ENCODE results near the gene KCNK18. TPM values are rescaled to one million over a fixed set of nuclear protein-coding genes. Genes with fewer than 3 reads are reported as not detected.
A peak's percentile ranks its signal among the peaks of the same experiment; 100 is the strongest.

KCNK18 gene
- polyA plus RNA-seq, 1 donor from 2014 or later, result not detected

DNA sequence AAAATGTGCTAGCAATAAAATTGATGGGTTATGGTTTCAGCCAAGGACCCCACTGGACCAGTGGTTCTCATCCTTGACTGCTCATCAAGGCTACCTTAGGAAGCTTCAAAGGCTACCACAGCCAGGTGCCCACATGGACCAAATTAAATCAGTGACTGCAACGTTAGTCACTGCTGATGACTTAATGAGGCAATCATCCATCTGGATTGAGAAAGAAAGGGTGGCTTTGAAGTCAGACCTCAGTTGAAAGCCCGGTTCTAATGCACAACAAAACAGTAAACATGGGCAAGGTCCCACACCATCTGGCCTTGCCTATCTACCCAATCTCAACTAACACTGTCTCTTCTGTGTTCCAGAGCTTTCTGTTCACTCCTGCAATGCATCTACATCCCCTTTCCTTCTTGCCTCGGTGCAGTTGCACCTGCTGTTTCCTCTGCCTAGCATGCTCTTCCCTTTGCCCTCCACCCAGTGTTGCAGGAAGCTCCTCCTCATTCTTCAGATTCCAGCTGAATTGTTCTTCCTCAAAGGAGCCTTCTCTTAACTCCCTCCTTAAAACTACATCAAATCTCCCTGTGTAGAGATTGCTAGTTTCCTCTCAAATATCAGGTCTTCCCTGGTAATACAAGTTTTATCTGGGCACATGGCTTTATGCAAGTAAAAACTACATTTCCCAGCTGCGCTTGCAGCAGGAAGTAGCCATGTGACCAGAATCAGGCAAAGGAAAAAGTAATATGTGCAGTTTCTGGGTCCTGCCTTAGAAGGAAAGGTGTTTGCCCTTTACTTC, 10.3 kb upstream of the KCNK18 start:
- H3K9me3 Mint-ChIP-seq, result peaks cover 4 to 14% (median 5%) of the 10 kb centered on the region in 3 donors
- peaks cover 2% of the 10 kb centered on the region for H3K27me3 Mint-ChIP-seq
- no peaks in the 10 kb centered on the region for H3K36me3 Mint-ChIP-seq
- peak overlapping the region in 1 of 4 donors; percentile 30 for H3K4me3 Mint-ChIP-seq
- H3K27ac Mint-ChIP-seq, result no peak overlapping the region
- peaks cover 0 to 1% (median 0%) of the 10 kb centered on the region in 3 donors for H3K4me1 Mint-ChIP-seq

DNA sequence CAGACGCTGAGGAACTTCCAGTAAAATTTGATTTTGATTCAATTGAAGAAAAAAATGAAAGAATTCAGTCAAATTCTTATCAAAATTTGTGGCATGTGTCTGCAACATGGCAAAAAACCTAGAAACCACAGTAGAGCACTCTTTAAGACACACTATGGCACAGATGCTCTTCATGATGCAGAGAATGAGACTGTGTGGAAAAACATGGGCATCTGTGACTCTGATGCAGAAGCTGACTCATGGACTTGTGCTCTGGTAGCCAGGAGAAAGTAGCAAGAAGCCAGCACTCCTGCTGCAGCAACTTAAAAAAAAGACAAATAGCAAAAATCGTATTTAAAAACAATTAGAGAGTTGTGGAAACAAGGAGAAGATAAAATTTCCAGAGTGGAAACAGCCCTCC, 8.9 kb upstream of the KCNK18 start:
- H3K36me3 Mint-ChIP-seq, result no peaks in the 10 kb centered on the region
- H3K27ac Mint-ChIP-seq, result no peak overlapping the region
- H3K4me3 Mint-ChIP-seq, result no peak overlapping the region
- H3K9me3 Mint-ChIP-seq, result peaks cover 4 to 14% (median 5%) of the 10 kb centered on the region in 3 donors
- peaks cover 0 to 1% (median 0%) of the 10 kb centered on the region in 3 donors for H3K4me1 Mint-ChIP-seq
- H3K27me3 Mint-ChIP-seq, result peaks cover 2% of the 10 kb centered on the region

DNA sequence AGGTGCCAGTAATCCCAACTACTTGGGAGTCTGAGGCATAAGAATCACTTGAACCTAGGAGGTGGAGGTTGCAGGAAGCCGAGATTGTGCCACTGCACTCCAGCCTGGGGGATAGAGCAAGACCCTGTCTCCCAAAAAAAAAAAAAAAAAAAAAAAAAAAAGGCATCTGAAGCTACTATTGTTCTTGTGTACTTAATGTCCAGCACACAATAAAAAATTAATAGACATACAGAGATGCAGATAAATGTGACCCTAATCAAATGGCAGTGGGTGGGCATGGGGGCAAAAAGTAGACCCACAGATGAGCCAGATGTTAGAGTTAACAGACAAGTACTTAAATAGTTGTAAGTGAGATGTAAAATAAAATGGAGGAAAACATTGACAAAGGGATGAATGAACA, 7.7 kb upstream of the KCNK18 start:
- Mint-ChIP-seq H3K27ac (no peak overlapping the region), H3K36me3 (peaks cover 1% of the 10 kb centered on the region), H3K9me3 (peaks cover 4 to 14% (median 9%) of the 10 kb centered on the region in 3 donors), H3K27me3 (peaks cover 2% of the 10 kb centered on the region), H3K4me1 (peaks cover 0 to 1% (median 0%) of the 10 kb centered on the region in 3 donors), H3K4me3 (no peak overlapping the region)

DNA sequence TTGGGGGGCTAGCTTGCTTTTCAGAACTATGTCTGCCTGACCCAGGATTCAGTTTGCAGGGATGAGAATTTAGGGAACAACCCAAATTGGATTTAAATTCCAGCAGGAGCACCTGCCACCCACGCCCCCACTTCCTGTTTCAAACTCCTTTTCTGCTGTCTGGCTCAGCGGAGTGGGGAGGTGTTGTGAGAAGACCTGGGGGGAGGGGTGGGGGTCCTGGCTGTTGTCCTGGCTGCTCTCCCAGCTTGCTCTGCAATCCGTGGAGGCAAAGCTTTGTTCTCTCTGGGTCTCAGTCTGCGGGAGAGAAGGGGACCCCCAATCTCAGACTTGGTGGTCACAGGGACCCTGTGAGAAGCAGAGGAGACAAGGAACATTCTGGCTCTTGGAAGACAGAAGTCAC, 799 bp downstream of the KCNK18 start:
- Mint-ChIP-seq H3K9me3 (peaks cover 0 to 4% (median 0%) of the 10 kb centered on the region in 3 donors), H3K27me3 (peaks cover 4% of the 10 kb centered on the region), H3K4me1 (no peaks in the 10 kb centered on the region), H3K27ac (no peak overlapping the region), H3K4me3 (no peak overlapping the region), H3K36me3 (peaks cover 1% of the 10 kb centered on the region)

DNA sequence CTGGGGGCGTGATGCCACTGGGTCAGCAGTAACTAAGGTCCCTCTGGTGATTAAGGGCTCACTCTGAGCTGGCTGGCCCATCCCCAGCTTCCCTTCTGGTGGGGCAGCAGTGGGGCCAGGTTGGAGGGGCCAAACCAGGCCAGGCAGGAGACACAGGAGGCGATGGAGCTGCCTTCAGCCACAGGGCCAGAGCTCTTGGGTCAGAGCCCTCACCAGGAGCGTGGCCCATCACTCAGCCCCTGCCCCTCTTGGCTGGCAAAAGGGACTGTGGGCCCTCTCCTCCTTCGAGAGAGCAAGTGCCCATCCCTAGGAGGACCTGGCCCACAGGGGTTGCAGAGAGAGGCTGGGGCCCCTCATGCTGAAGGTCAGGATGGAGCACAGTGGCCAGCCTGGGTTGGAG, 4.5 kb downstream of the KCNK18 start:
- Mint-ChIP-seq H3K4me1 (no peaks in the 10 kb centered on the region), H3K4me3 (no peak overlapping the region), H3K36me3 (no peaks in the 10 kb centered on the region), H3K9me3 (peaks cover 0 to 2% (median 0%) of the 10 kb centered on the region in 3 donors), H3K27me3 (peaks cover 9% of the 10 kb centered on the region), H3K27ac (no peak overlapping the region)

DNA sequence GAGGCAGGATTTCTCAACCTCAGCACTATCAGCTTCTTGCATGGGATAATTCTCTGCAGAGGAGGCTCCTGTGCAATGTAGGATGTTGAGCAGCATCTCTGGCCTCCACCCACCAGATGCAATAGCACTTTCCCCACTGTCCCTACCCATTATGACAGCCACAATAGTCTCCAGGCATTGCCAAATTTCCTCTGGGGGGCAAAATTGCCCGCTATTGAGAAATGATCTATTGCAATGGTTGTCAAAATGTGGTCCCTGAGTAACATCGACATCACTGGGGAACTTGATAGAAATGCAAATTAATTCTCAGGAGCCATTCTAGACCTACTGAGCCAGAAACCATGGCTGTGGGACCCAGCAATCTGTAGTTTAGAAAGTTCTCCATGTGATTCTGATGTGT, 7.0 kb downstream of the KCNK18 start:
- no peaks in the 10 kb centered on the region for H3K36me3 Mint-ChIP-seq
- peaks cover 0 to 4% (median 0%) of the 10 kb centered on the region in 3 donors for H3K9me3 Mint-ChIP-seq
- no peak overlapping the region for H3K4me3 Mint-ChIP-seq
- H3K4me1 Mint-ChIP-seq, result no peaks in the 10 kb centered on the region
- H3K27ac Mint-ChIP-seq, result no peak overlapping the region
- peaks cover 16% of the 10 kb centered on the region for H3K27me3 Mint-ChIP-seq

DNA sequence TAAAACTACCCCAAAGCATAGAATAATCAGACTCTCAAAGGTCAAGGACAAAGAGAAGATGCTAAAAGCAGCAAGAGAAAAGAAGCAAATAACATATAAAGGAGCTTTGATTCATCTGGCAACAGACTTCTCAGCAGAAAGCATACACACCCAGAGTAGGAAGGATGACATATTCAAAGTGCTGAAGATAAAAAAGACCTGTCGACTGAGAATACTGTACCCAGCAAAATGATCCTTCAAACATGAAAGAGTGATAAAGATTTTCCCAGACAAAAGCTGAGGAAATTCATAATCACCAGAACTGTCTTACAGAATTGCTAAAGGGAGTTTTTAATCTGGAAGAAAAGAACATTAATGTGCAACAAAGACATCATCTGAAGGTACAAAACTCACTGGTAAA, 14.9 kb downstream of the KCNK18 start:
- Mint-ChIP-seq H3K27ac (no peak overlapping the region), H3K4me1 (peaks cover 0 to 3% (median 0%) of the 10 kb centered on the region in 3 donors), H3K9me3 (peaks cover 6 to 13% (median 7%) of the 10 kb centered on the region in 3 donors), H3K4me3 (no peak overlapping the region), H3K27me3 (peaks cover 29% of the 10 kb centered on the region), H3K36me3 (peaks cover 5% of the 10 kb centered on the region)

DNA sequence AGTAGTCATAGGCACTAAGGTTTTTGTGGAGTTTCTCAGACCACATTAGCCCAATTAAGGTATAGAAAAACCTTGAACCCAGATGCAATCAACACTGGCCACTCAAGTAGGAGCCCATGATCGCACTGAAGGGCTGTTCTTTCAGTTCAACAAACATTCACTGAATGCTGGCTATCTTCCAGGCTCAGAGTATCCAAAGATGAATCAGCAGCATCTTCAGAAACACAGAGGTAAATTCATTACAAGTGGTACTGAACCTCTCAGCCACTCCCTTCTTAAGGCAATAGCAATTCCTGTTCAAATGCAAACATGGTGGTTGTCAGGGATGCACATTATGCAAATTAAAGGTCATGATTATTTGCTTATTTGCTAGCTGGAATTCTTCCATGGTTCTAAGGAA, 17.1 kb downstream of the KCNK18 start:
- H3K4me3 Mint-ChIP-seq, result no peak overlapping the region
- H3K9me3 Mint-ChIP-seq, result peaks cover 4 to 13% (median 7%) of the 10 kb centered on the region in 3 donors
- peaks cover 0 to 4% (median 3%) of the 10 kb centered on the region in 3 donors for H3K4me1 Mint-ChIP-seq
- H3K27ac Mint-ChIP-seq, result no peak overlapping the region
- H3K27me3 Mint-ChIP-seq, result peaks cover 26% of the 10 kb centered on the region
- peaks cover 5% of the 10 kb centered on the region for H3K36me3 Mint-ChIP-seq

DNA sequence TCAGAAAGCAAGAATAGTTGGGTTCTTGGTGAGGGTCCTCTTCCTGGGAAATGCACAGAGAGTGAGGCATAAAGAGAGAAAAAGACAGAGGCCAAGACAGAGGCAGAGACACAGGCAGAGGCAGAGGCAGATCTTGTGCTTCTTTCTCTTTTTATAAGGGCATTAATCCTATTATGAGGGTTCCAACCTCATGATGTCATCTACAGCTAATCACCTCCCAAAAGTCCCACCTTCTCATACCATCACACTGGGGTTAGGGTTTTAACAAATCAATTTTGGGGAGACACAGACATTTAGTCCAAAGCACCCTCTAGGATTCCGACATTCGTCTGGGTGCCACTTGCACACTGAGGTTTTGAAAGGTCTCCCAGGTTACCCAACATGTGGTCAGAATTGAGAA, 17.8 kb downstream of the KCNK18 start:
- Mint-ChIP-seq H3K36me3 (peaks cover 3% of the 10 kb centered on the region), H3K4me1 (peaks cover 0 to 4% (median 3%) of the 10 kb centered on the region in 3 donors), H3K4me3 (peak overlapping the region in 2 of 4 donors; percentile 22 to 30), H3K27ac (no peak overlapping the region), H3K9me3 (peaks cover 4 to 13% (median 7%) of the 10 kb centered on the region in 3 donors), H3K27me3 (peaks cover 26% of the 10 kb centered on the region)

DNA sequence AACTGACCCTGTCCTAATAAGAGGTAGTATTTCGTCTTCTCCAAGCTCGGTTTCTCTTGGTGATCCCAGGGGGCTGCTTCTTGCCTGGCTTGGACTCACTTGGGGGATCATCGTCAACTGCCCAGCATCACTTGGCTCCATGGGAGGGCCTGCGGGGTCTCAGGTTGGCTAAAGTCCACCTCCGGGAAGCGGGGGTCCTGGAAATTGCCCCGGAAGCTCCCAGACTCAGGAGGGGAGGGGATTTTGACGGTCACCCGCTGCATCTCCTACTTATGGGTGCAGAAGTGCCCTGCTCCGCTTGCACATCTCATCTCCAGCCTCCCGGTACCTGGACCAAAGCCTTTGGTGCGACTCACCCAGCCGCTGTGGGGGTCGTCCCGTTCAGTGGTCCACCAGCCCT, 18.7 kb downstream of the KCNK18 start:
- H3K4me1 Mint-ChIP-seq, result peaks cover 0 to 4% (median 3%) of the 10 kb centered on the region in 3 donors
- H3K9me3 Mint-ChIP-seq, result peaks cover 4 to 13% (median 7%) of the 10 kb centered on the region in 3 donors
- H3K27ac Mint-ChIP-seq, result no peak overlapping the region
- peaks cover 3% of the 10 kb centered on the region for H3K36me3 Mint-ChIP-seq
- H3K27me3 Mint-ChIP-seq, result peaks cover 27% of the 10 kb centered on the region
- peak overlapping the region in 1 of 4 donors; percentile 58 for H3K4me3 Mint-ChIP-seq

DNA sequence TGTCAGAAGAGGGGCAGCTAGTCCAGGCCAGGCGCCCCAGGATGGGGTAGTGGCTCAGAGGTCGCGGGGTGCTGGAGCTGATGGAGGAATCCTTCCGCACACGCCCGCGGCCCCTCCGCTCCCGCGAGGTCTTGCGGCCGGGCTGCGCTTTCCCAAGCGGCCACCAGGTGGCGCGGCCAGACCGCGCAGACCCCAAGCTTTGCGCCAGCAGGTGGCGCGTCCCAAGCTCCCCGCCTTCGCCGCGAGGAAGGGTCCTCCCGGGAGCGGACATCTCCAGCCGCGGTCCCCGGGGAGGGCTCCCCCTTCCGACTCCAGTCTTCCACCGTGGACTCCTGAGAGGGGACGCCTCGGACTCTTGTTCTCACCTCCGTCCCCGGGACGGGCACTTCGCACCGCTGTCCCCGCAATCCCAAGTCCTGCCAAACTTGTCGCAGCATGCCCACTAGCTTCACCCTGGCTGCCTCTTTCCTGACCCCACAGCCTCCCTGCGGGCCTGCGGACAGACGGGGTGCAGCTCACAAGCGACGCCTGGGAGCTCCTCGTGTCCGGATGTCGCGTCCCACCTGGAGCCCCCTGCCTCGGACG, 19.4 kb downstream of the KCNK18 start:
- Mint-ChIP-seq H3K36me3 (peaks cover 3% of the 10 kb centered on the region), H3K4me1 (peaks cover 0 to 4% (median 3%) of the 10 kb centered on the region in 3 donors), H3K27ac (no peak overlapping the region), H3K27me3 (peaks cover 26% of the 10 kb centered on the region), H3K9me3 (peaks cover 0 to 7% (median 6%) of the 10 kb centered on the region in 3 donors), H3K4me3 (peak overlapping the region in 3 of 4 donors; percentile 72 to 83 (median 72))

DNA sequence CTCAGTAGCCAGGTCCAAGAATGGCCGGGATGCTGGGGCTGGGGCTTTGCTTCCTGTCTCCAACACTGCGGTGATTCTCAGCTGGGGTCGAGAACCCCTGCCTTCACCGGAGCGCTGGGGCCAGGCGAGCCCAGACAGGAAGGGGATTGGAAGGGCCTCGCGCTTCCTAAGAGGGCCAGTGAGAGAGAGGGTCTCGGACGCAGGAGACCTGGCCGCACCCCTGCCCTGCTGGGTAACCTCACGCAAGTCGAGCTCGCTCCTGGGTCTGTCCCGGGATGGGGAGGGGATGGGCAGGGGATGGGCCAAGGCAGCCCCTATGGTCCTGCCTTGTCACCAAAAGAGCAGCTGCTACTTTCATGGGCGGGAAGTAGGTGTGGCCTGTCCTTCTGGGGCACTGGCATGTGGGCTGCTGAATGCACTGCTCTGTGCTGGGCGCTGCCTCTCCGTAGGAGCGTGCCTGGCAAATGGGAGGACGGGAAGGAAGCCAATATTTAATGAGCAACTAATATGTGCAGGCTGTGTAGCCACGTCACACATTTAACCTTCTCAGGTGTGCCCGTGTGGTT, 20.0 kb downstream of the KCNK18 start:
- Mint-ChIP-seq H3K9me3 (peaks cover 0 to 2% (median under 1%) of the 10 kb centered on the region in 3 donors), H3K4me1 (peaks cover 0 to 4% (median 3%) of the 10 kb centered on the region in 3 donors)

DNA sequence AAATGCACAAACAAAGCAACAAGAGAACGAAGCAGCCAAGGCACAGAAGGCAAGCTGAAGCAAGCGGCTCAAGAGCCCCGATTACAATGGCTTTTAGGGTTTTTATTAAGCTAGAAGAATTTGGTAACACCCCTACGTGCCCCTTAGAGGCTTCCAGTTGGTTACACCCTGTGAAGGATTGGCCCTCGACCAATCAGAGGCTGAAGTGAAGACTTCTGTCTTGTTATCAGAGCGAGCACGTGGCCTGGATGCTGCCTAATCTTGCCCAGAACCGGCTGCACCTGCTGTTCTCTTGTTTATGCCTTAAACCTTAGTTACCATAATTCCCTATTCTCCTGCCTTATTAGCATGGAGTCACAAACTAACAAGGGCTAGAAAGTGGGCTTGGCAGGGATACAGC, 21.4 kb downstream of the KCNK18 start:
- no peak overlapping the region for H3K4me3 Mint-ChIP-seq
- no peak overlapping the region for H3K27ac Mint-ChIP-seq
- no peaks in the 10 kb centered on the region for H3K9me3 Mint-ChIP-seq
- peaks cover 22% of the 10 kb centered on the region for H3K27me3 Mint-ChIP-seq
- peaks cover 3% of the 10 kb centered on the region for H3K36me3 Mint-ChIP-seq
- peaks cover 0 to 4% (median 3%) of the 10 kb centered on the region in 3 donors for H3K4me1 Mint-ChIP-seq

More for the DNA sequence above, 20.0 kb downstream of the KCNK18 start:
- H3K4me3 Mint-ChIP-seq, result peak overlapping the region in 3 of 4 donors; percentile 72 to 83 (median 80)
- H3K27me3 Mint-ChIP-seq, result peaks cover 26% of the 10 kb centered on the region
- peaks cover 3% of the 10 kb centered on the region for H3K36me3 Mint-ChIP-seq
- H3K27ac Mint-ChIP-seq, result no peak overlapping the region

DNA sequence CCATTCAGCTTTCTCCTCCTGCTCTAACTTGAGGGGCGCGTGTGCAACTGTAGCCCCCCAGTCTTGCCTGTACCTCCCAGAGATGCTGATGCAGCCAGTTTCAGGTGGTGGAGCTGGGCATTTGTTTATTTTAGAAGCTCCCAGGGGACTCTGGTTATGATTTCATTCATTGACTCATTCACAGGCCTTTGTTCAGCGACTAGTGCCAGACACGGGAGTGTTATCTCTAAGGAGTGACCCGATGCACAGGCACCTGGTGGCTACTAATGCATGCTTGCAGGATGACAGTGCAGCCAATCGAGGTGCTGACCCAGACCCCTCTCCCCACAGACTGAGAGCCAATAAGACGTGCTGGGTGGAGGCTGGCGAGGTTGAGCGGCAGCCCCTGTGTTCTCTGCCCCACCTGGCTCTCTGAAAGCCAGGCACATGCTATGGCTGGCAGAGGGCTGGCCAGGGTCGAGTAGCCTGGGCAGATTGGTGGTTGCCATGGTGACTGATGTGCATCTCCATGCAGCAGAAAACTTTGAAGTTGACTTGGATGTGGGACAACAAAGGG, 23.9 kb downstream of the KCNK18 start:
- no peak overlapping the region for H3K4me3 Mint-ChIP-seq
- H3K36me3 Mint-ChIP-seq, result no peaks in the 10 kb centered on the region
- H3K4me1 Mint-ChIP-seq, result peaks cover 0 to 4% (median 3%) of the 10 kb centered on the region in 3 donors
- H3K9me3 Mint-ChIP-seq, result no peaks in the 10 kb centered on the region
- H3K27me3 Mint-ChIP-seq, result peaks cover 16% of the 10 kb centered on the region
- H3K27ac Mint-ChIP-seq, result no peak overlapping the region

DNA sequence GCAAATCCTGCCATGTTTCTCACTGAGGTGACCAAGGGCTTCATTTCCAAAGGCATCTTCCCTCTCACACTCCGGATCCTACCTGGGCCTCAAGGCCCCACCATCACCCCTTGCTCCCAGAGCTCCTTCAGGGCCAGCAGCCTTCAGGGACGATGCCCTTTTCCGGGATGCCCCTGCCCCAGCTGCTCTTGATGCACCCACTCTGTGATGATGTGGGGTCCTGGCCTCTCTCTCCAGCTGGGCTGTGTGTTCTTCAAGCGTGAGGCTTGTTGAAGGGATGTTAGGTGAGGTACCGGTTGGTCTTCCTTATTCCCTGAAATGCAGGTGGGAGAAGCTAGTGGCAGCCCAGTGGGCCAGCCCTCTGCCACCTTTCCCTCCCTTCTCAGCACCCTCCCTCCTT, 25.3 kb downstream of the KCNK18 start:
- no peak overlapping the region for H3K27ac Mint-ChIP-seq
- H3K4me3 Mint-ChIP-seq, result no peak overlapping the region
- H3K9me3 Mint-ChIP-seq, result no peaks in the 10 kb centered on the region
- H3K4me1 Mint-ChIP-seq, result peaks cover 0 to 4% (median 0%) of the 10 kb centered on the region in 3 donors
- H3K36me3 Mint-ChIP-seq, result no peaks in the 10 kb centered on the region
- peaks cover 7% of the 10 kb centered on the region for H3K27me3 Mint-ChIP-seq
